HG03045 (cell line): ENCODE data around the gene MYO3A.
"Not testable (repeated sequence)": the region's sequence is repeated elsewhere in the genome, so short reads cannot be mapped to it uniquely, and the experiment has no call there.

Source experiments
- ATAC-seq: cut with Tn5 transposase; IDR thresholded peaks from one replicate; pipeline ENCODE4 v1.9.1; 2021; ENCODE audit warnings: mild to moderate bottlenecking, moderate library complexity; ENCODE audit not compliant: unreplicated experiment

Gene MYO3A

DNA sequence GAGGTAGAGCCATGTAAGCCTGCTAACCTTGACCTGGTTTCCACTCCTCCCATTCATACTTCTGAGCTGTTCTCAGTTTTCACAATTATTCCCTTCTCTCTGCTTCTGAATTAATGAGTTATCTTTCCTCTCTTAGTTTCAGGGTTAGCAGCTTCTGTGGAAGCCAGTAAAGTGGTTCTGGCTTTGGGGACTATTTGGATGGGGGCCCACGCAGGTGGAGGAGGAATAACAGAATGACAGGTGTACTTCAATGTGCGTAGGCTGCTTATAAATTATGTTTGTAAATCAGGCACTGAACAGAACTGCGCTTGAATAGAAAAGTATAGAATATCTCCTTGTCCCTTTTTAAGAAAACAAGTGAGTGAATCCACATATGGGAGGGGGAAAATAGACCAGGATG lies 153.6 kb downstream of the MYO3A start:
- ATAC-seq, result no peak

DNA sequence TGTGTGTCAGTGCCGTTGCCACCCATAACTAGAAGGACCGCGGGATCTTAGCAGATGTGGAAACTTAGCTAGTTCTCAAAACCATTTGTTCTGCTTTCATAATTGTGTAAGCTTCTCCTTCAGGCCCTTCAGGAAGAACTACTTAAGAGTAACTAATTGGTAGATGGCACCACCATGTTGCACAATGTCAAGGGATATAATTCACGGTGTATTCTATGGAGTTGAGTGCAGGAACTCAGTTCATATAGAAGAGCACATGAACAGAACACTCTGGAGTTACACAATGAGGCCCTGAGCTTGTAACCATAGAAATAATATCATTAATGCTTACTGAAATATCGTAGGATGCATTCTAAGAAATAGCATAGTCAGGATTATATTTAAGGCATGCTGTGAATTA lies 156.0 kb downstream of the MYO3A start:
- no peak for ATAC-seq

DNA sequence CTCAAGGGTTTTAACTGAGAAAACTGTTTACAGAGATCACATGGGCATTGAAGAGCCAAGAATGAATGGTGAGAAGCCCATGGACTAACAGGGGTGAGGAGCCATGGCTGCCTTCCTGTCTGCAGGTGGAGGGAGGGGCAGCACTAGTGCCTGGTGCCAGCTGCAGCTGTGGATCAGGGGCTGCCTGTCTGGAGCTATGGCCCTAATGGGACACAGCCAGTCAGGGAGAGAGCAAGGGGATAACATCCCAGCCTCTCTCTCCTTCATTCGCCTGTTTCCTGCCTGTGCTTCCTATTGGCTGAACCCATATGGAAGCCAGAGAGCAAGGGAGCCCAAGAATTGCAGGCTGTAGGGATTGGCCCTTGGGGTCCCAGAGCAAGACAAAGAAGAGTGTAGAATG lies 156.7 kb downstream of the MYO3A start:
- no peak for ATAC-seq

DNA sequence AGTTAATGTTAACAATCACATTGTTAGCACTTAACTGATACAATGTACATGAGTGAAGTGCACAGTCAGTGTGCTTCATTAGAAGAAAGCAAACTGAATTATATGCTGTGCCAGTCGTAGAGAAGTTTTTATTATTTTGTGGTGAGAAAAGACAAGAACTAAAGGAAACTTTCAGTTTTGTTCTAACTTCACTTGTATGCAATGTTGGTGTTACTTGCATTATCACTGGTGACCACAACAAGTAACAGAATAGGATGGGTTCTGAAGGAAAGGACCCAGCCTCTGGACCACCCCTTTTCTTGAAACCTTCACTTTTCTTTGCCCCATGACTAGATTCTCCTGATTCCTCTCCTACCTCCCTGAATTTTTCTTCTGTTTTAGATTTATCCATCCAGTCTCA lies 159.2 kb downstream of the MYO3A start:
- no peak for ATAC-seq

DNA sequence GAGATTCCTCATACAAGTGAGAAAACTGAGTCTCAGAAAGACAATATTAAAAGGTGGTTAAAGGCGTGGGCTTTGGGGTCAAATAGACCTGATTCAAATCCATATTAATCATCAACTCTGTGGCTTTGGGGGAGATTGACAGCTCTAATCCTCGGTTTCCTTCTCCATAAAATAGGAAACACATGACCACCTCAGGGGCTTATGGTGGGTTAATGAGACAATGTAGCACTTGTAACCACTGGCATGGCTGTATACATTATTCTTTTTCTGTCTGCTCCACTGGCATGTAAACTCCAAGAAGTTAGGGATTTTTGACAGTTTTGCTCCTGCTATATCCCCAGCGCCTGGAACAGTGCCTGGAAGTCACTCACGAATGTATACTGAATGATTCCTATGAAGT lies 161.8 kb downstream of the MYO3A start:
- ATAC-seq, result no peak

DNA sequence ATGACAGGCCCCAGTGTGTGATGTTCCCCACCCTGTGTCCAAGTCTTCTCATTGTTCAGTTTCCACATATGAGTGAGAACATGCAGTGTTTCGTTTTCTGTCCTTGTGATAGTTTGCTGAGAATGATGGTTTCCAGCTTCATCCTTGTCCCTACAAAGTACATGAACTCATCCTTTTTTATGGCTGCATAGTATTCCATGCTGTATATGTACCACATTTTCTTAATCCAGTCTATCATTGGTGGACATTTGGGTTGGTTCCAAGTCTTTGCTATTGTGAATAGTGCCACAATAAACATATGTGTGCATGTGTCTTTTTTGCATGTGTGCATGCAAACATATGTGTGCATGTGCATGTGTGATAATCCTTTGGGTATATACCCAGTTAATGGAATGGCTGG lies 163.5 kb downstream of the MYO3A start:
- not testable (repeated sequence) for ATAC-seq

DNA sequence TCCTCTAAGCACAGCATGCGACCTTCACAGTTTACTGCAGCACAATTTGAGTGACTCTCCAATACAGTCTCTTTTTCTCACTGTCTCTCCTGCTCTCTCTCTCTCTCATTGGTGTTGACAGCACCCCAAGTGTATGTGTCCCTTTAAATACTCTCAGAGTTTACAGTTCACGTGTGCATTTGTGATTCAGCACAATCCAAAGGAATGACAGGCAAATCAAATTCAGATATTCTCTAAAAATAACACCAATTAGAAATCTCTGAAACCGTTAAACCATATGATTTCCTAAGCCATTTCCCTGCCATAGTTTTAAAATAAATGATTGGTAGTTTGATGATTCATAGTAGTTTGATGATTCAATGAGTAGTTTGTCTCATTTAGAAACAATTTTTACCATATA lies 178.5 kb downstream of the MYO3A start:
- ATAC-seq, result no peak

DNA sequence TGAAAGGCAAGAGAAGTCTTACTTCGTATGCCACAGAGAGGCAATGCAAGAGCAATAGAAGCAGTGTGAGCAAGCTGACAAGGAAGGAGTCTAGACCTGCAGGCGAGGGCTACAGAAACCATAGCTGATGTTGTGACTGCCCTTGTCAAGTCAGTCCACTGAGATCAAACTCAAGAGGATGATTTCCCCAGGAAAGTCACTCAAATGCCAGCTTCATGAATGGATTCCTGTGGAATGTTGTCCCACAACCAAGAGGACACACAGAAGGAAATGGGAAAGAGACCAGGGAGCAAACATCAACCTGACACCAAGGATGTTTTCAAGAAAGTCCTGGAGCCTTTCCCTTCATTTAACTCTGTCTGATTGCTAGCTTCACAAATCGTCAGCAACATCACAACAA lies 204.6 kb downstream of the MYO3A start:
- no peak for ATAC-seq

DNA sequence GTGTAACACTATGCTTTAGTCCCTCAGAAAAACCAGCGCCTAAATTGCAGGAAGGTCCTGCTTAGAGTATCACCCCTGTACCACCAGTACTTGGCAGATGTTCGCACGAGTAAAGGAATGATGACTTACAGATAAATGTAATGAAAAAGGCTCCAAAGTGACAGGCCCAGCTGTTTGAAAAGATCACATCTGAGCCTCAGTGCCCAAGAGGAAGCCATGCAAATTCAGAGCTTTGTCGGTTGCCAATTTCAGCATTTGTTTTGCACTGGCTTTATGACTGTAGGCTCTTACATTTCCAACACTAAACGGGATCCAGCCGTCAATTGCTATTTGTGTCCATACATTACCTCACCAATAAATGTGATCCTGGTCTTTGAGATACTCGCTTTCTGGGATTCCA lies 222.0 kb downstream of the MYO3A start:
- no peak for ATAC-seq

DNA sequence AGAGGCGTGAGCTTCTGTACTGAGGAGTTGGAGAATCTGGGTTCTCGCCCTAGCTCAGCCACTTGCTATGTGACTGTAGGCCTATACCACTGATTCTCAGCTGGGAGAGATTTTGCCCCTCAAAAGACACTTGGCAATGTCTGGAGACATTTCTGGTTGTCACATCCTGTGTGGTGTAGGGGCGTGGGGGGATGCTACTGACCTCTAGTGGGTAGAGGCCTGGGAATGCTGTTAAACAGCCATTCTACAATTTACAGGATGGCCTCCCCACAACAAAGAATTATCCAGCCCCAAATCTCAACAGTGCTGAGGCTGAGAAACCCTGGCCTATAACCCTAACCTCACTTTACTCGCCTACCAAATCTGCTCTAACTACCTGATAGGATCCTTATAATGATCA lies 223.7 kb downstream of the MYO3A start:
- ATAC-seq, result no peak

DNA sequence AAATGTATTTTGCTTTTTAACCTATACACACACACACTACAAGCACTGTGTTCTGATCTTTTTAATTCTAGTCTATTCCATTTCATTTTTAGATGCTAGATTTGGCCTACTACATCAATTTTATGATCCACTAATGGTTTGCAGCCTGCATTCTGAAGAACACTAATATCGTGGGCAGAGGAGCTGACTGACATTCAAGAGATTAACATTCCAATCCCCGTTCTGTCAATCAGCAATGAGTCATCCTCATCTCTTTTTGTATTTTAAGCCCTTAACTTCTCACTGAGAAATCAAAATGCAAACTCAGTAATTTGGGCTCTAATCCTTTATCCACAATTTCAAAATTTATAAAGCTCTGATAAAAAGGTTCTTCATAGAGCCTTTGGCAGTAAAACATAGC lies 235.4 kb downstream of the MYO3A start:
- no peak for ATAC-seq

DNA sequence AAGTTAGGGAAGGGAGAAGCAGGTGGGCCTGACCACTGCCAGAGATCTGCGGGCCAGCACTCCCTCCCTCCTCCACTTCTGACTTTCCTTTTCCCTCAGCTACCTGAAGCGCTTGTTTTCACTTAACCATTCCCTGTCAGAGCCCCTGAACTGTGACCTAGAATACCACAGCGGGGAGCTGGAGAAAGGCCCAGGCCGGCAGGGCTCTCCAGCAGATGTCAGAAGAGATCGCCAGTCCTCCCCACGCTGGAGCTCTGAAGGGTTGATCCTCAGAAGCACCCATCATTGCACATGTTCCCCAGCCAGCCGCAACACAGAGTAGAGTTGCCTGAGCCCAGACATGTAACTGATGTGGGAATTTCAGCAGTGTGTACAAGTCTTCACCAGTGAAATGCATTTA lies 238.1 kb downstream of the MYO3A start:
- no peak for ATAC-seq

DNA sequence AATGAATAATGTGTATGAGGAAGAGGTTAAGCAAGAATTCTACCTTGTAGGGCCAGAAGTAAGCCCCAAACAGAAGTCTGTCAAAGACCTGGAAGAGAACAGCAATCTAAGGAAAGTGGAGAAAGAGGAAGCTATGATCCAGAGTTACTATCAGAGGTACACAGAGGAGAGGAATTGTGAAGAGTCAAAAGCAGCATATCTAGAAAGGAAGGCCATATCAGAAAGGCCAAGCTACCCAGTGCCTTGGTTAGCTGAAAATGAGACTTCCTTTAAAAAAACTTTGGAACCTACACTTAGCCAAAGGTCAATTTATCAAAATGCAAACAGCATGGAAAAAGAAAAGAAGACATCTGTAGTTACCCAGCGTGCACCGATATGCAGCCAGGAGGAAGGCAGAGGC lies 239.8 kb downstream of the MYO3A start:
- no peak for ATAC-seq

DNA sequence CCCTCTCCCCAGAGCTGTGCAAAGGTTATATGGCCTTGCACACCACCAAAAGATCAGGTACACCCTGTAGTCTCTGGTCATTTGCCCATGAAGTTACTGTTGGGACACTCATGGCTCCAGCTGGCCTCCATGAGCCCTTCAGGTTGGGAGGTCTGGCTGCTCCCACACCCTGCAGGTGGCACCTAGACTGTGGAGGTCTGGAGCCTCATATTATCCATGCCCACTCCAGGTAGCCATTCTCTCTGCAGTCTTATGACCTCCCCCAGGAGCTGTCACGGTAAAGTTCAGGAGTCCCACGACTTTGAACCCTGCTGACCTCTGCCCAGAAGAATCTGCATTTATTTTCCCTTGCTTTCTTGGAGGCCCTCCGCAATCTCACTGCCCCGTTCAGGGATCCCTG lies 243.3 kb downstream of the MYO3A start:
- no peak for ATAC-seq

DNA sequence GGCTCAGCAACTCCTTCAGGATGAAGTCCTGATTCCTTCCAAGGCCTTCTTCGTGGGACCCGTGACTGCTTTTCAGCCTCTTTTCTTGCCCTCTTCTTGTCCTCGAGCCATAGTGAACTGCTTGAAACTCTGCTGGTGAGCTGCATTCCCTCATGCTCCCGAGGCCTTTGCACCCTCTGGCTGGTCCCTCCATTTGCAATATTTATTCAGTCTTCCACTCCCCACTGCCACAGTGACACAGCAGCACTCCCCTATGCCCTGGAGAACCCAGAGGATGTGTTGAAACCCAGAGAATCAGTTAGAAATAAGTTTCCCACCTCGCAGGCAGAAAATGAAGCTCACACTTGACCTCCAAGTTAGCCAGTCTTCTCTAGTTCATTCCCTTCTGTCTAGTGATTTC lies 260.2 kb downstream of the MYO3A start:
- ATAC-seq, result no peak

DNA sequence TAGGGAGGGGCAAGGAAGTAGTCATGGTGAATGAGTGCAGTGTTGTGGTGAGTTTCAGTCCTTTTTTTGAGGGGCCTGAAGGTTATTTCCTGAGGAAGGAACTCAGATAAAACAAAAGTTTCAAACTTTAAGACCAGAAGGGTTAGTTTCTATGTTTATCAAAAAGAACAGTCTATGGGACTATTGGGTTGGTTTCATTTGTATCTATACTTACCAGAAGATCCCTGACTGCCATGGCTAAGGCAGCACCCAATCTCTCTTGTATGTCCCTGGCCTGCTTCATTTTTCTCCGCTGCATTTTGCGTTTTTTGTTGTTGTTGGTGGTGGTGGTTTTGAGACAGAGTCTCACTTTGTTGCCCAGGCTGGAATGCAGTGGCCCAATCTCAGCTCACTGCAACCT lies 263.2 kb downstream of the MYO3A start:
- no peak for ATAC-seq

DNA sequence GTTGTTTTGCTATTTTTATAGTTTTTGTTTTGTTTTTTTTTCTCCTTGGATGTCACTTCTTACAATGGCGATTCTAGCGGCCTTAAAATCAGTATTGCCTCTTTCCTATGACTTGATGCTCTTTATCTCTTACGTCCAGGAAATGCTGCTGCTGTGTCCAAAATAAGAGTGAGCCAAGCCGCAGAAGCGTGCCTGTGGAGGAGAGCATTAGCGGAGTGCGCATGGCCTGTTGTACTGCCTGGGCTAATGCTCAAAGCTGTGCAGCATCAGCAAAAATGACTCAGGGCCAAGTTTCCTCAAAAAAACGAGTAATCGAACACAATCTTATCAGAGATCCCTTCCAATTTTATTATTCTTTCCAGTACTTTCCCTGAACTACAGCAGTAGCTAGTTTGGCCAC lies 264.1 kb downstream of the MYO3A start:
- ATAC-seq, result no peak

DNA sequence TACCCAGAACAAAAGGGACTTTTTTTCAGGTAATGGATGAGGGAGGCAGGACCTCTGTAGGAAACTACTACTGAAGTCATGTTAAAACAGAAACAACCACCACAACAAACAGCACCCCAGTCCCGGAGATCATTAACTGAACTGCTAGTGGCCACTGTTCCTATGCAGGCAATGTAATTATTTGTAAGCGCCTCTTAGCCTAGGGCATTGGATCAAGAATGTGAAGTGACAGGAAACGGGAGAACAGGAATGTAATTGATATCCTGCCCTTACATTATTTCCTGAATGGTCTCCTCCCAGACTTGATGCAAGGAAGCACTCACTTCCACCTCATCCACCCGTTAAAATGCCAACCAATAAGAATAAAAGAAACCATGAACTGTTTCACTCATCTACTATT lies 265.8 kb downstream of the MYO3A start:
- no peak for ATAC-seq

DNA sequence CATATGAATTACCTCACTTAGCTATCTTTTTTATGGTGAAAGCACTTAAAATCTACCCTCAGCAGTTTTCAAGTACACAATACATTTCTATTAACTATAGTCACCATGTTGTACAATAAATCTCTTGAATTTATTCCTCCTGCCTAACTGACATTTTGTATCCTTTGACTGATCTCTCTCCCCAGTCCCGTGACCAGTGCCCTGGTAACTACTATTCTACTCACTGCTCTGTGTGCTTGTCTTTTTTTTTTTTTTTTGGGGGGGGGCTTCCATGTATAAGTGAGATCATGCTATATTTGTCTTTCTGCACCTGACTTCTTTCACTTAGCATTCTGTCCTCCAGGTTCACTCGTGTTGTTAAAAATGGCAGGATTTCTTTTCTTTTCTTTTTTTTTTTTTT lies 271.2 kb downstream of the MYO3A start:
- no peak for ATAC-seq

DNA sequence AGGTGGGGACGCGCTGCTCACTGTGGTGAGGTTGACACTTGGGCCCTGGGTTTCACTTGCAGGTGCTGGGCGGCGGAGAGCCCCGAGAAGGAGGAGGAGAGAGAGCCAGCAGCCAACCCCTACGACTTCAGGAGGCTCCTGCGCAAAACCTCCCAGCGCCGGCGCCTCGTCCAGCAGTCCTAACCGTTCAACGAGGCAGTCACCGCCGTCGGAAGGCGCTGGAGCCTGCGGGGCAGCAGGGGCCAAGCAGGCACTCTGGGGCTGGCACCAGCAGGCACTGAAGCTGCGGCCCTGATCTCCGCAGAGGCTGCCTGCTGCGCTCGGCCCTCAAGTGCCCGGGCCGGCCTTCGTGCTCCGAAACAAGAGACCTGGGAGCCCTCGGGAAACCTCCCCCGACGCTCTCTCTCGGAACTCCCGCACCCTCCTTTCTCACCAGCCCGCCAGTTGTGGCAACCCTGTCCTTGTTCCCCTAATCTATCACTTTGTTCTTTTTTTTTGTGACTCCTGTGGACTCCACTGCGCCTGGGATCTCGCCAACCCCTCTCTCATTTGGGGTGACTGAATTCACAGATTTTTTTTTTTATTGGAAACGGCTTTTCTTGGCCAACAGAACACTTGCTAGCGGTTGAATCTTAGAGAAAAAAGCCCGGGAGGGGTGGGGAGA lies 277.9 kb downstream of the MYO3A start:
- ATAC-seq, result no peak

DNA sequence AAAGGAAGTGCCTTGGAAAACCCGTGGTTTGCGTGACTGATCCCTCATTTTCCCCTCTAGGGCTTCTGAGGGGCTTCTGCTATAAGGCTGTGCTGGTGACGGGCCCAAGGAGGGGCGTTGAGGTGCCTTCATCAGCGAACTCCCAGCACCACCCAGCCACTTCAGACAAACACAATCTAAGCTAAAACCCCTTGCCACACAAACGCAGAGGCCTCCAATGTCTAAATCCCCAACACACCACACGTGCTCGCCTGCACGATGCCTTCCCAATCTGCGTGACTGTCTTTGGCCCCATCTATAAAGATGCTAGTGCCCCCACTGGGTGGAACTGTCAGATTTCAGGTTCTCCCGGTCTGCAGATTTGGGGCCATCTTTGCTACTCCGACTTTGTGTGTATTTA lies 278.5 kb downstream of the MYO3A start:
- no peak for ATAC-seq

DNA sequence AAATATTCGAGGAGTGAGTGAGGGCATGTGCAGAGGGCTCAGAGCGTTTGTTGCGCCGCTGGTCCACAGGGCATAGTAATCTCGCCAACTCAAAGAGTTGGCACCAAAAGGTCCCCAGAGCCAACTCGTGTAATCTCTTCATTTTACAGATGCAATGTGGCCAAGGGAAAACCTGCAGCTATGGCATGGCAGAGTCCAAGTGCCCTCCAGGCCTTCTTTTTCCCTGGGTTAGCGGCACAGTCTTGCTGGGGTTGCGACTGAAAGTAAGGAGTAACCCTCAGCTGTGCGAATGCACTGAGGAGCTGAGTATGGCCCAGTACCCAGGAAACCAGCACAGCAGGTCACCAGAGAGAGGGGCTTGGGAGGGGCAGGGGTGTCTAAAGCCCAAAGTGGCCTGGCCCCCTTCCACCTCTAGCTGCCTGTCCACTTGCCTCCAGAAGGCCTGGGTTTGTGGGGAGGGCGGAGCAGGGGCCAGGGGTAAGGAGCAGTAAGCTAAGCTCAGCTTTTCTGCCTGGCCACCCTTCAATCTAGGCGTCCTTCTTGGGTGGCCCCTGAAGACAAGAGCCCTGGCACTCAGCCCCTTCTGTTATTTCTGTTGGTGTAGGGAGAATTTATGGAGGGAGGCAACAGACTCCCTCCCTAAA lies 279.2 kb downstream of the MYO3A start:
- no peak for ATAC-seq

DNA sequence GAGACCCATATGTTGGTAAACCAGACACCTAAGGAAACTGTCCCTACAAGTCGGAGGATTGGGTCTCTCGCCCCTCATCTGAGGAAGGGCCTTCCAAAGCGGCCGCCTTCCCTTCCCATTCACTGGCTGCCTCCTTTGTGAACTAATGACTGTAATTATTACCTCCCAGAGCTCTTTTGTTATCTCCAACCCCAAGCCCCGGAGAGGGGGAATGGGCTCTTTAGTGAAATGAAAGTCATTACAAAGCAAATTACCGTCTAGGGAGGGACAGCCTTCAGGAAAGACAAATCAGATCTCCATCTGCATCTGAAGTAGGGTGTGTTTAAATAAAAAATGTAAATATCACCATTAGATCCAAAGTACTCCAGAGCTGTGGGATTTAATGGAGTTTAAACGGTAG lies 280.0 kb downstream of the MYO3A start:
- ATAC-seq, result no peak
